Lower lobe of right lung (tissue), 2 donors: ENCODE measurements around the gene ZNF513. TPM values are rescaled to one million over a fixed set of nuclear protein-coding genes. Genes with fewer than 3 reads are reported as not detected.
"Not testable (repeated sequence)": the region's sequence is repeated elsewhere in the genome, so short reads cannot be mapped to it uniquely, and the experiment has no call there.

ENCODE experiments used
- ATAC-seq, 2 donors: fragments of 200-7000 bp; cut with Tn5 transposase; one replicate each; pipeline ENCODE4 v1.9.1; 2020 to 2022; ENCODE audit warnings: mild to moderate bottlenecking in 2 of 2, moderate library complexity in 2 of 2
- DNase-seq: peaks from one replicate; pipeline ENCODE4 v3.0.0-alpha.2; 2020
- H3K27ac ChIP-seq: fragments of 200-600 bp; one replicate; pipeline ENCODE4 v1.8.0; 2022
- H3K27me3 ChIP-seq: fragments of 200-600 bp; one replicate; pipeline ENCODE4 v1.8.0; 2022; ENCODE audit warnings: low read depth
- H3K36me3 ChIP-seq: fragments of 200-600 bp; one replicate; pipeline ENCODE4 v1.8.0; 2022; ENCODE audit warnings: mild to moderate bottlenecking
- H3K4me1 ChIP-seq: fragments of 200-600 bp; one replicate; pipeline ENCODE4 v1.8.0; 2022
- H3K4me3 ChIP-seq: fragments of 200-600 bp; one replicate; pipeline ENCODE4 v1.8.0; 2022; ENCODE audit warnings: mild to moderate bottlenecking
- H3K9me3 ChIP-seq: fragments of 200-600 bp; one replicate; pipeline ENCODE4 v1.8.0; 2022
- intact Hi-C: fragments of 100-400 bp; cut with DNase I; formaldehyde crosslinking; loops from one replicate; pipeline ENCODE4 v1.11.0; 2022
- long read RNA-seq: library from polyadenylated mRNA; unstranded; transcript quantifications from one replicate; pipeline ENCODE4 v2.0.0, GENCODE V29; 2021
- total RNA-seq: library from RNA; stranded (reverse); fragmentation: NEBNext Ultra II Directional; extraction: Animal tissue kit (Norgen Biotek cat#: 25700); gene quantifications from one replicate; pipeline ENCODE4 v1.2.1, GENCODE V29; 2021
- TF ChIP-seq, protein P1 (sequence below): fragments of 200-600 bp; IDR thresholded peaks from one replicate; pipeline ENCODE4 v1.8.0; 2022; ENCODE audit warnings: antibody characterized with exemption, mild to moderate bottlenecking
- donor health status: DM: no; HTN: yes; CAD: no; lungs with severe emphysema.

Gene ZNF513, protein sequence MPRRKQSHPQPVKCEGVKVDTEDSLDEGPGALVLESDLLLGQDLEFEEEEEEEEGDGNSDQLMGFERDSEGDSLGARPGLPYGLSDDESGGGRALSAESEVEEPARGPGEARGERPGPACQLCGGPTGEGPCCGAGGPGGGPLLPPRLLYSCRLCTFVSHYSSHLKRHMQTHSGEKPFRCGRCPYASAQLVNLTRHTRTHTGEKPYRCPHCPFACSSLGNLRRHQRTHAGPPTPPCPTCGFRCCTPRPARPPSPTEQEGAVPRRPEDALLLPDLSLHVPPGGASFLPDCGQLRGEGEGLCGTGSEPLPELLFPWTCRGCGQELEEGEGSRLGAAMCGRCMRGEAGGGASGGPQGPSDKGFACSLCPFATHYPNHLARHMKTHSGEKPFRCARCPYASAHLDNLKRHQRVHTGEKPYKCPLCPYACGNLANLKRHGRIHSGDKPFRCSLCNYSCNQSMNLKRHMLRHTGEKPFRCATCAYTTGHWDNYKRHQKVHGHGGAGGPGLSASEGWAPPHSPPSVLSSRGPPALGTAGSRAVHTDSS
- total RNA-seq = 13.9 TPM
- long read RNA-seq, transcript ZNF513-201 (4 exons, 2,139 nt) = major isoform, 19 of 49 reads
- long read RNA-seq, transcript ZNF513-202 (3 exons, 2,077 nt) = minor isoform, 5 of 49 reads
- long read RNA-seq, partial matches to known transcripts = 11 of 49 reads
- long read RNA-seq, other reads (novel, unspliced or antisense) = 14 of 49 reads

DNA sequence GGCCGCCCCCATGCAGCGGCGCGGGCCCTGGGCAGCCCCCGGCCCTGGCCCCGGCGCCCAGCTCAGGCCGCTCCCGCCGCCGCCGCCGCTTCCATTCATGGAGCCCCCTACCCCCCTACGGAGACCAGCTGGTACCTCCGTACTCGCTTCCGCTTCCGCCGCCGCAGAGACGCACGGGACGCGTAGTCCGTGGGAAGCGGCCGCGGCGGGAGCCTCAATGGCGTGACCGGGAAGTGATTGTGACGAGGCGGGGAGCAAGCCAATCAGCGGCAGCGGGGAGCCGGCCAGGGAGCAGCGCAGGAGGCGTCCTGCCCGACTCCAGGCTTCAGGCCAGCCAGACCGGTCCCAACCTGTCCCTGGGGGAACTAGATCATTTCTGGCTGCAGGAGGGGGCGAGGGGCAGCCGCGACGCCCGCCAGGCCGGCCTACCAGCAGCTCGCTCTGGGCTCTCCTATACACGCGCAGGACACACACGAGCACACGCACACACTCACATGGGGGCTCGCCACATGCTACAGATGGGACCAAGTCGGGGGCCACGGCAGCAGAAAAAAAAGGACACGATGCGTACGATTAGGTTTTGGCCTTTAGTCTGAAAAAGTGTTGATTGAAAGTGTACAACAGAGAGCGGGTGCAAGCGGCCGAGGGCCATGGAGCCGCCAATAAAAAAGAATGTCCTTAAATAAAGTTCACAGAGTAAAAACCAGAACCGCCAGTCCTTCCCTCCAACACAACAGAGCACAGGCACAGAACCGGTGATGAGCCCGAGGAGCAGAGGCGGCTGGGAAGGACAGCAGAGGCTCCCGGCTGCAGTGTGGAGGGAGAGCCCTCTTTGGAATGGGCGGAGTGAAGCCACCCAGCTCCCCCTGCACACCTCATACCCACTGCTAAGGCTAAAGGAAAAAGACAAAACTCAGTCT, at the start of gene ZNF513:
Gene ZNF513 (minus strand): TSS at position 109 of the 920 bp plus-strand sequence. CDS start 208 bp downstream, outside the sequence.
- Histone ChIP-seq H3K9me3 (no peaks in the 10 kb centered on the region), H3K36me3 (peaks cover 71% of the 10 kb centered on the region), H3K4me3 (peak within 1 kb of the TSS; percentile 73), H3K4me1 (peaks cover 19% of the 10 kb centered on the region), H3K27me3 (no peaks in the 10 kb centered on the region), H3K27ac (peak within 1 kb of the TSS; percentile 91)
- DNase-seq (peak; percentile 98), ATAC-seq (peak; percentile 96 to 97)
- TF ChIP-seq, protein P1, sequence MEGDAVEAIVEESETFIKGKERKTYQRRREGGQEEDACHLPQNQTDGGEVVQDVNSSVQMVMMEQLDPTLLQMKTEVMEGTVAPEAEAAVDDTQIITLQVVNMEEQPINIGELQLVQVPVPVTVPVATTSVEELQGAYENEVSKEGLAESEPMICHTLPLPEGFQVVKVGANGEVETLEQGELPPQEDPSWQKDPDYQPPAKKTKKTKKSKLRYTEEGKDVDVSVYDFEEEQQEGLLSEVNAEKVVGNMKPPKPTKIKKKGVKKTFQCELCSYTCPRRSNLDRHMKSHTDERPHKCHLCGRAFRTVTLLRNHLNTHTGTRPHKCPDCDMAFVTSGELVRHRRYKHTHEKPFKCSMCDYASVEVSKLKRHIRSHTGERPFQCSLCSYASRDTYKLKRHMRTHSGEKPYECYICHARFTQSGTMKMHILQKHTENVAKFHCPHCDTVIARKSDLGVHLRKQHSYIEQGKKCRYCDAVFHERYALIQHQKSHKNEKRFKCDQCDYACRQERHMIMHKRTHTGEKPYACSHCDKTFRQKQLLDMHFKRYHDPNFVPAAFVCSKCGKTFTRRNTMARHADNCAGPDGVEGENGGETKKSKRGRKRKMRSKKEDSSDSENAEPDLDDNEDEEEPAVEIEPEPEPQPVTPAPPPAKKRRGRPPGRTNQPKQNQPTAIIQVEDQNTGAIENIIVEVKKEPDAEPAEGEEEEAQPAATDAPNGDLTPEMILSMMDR = no peak
- intact Hi-C loops = no loop called here

DNA sequence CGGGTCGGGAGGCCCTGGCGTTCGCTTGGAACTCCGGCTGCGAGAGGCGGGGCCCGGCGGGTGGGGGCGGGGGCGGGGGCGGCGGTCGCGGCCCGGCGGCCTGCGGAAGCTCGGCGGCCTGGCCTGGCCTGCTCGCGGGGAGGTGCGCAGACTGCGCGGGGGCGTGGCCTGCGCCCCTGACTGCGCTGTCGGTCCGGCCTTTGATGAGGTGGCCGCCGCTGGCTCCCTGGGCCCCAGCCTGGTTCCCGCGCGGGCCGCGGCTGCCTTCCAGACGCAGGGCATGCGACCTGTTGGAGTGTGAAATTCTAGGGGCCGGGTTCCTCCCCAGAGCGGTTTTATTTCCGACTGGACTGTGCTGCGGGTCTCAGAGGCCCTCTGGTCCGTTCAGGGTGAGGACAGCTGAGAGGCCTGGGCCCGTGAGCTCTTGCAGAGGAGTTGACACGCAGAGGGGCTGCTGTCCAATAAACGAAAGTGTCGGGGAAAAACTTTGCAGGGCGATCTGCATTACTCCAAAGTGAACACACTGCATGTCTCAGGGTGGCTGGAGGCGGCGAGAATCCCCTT, 48.5 kb upstream of the ZNF513 start:
- no peaks in the 10 kb centered on the region for H3K9me3 ChIP-seq
- peaks cover 42% of the 10 kb centered on the region for H3K4me1 ChIP-seq
- ATAC-seq = peak; percentile 95 to 96
- peak overlapping the region; percentile 99 for H3K27ac ChIP-seq
- H3K4me3 ChIP-seq = peak overlapping the region; percentile 98
- H3K36me3 ChIP-seq = peaks cover 11% of the 10 kb centered on the region
- no peaks in the 10 kb centered on the region for H3K27me3 ChIP-seq
- intact Hi-C loops = no loop called here
- DNase-seq = peak; percentile 92
- TF ChIP-seq, protein P1 = no peak

DNA sequence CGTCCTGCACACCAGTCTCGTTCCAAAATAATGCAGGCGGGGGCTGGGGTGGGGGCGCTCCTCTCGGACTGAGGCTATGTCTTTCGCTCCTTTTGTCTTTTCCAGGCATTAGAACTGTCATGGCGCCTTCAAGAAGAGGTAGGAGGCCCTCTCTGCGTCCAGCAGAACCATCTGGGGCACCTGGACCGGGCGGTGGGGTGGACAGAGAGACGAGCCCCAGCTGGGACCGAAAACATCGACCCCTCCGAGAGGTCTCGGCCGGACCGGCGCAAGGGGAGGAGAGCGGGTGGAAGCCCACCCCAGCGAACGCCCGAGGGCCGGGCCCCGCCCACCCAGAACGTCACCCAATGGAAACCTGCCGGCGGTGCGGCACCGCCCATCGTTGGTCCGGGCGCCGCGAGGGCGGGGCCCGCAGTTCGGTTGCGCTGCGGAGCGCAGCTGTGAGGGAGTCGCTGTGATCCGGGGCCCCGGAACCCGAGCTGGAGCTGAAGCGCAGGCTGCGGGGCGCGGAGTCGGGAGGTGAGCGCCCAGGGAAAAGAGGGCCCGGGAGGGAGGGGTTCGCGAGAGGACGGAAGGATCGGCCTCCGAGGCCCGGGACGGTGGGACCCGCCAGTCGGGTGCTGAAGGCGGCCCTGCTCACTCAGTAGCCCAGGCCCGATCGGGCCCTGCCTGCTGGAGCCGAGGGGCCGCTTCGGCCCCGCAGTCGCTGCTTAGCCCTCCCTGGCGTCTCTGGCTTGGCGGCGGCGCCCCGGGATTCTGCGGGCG, 47.9 kb upstream of the ZNF513 start, which contains the start of gene NRBP1:
Gene NRBP1 (plus strand): TSS at position 419 of the 765 bp plus-strand sequence. CDS start 4,643 bp downstream, outside the sequence.
- intact Hi-C loops = no loop called here
- H3K4me3 ChIP-seq = peak within 1 kb of the TSS; percentile 98
- H3K27me3 ChIP-seq = no peaks in the 10 kb centered on the region
- peak; percentile 98 for ATAC-seq
- H3K4me1 ChIP-seq = peaks cover 42% of the 10 kb centered on the region
- H3K27ac ChIP-seq = peak within 1 kb of the TSS; percentile 99
- TF ChIP-seq, protein P1 = no peak
- peak; percentile 95 for DNase-seq
- peaks cover 4% of the 10 kb centered on the region for H3K36me3 ChIP-seq
- no peaks in the 10 kb centered on the region for H3K9me3 ChIP-seq

DNA sequence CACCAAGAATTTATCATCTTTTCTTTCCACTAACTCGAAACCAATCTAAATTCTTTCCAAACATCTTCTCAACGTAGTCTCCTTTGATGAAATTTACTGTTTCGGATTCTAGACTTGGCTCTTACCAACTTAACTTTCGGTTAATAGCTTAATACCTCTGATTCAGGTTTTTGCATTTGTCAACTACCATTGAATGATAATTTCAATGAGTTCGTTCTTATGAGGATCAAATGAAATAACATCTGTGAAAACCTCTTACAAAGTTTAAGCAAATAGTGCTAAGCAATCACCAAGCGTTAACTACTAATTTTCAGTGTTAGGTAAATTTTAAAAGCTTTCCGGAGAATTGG, 47.3 kb upstream of the ZNF513 start:
- H3K27ac ChIP-seq = peak overlapping the region; percentile 99
- no peaks in the 10 kb centered on the region for H3K36me3 ChIP-seq
- no peak for ATAC-seq
- H3K4me3 ChIP-seq = peak overlapping the region; percentile 98
- H3K4me1 ChIP-seq = peaks cover 36% of the 10 kb centered on the region
- no peaks in the 10 kb centered on the region for H3K9me3 ChIP-seq
- TF ChIP-seq, protein P1 = no peak
- no peaks in the 10 kb centered on the region for H3K27me3 ChIP-seq
- intact Hi-C loops = no loop called here
- no peak for DNase-seq

DNA sequence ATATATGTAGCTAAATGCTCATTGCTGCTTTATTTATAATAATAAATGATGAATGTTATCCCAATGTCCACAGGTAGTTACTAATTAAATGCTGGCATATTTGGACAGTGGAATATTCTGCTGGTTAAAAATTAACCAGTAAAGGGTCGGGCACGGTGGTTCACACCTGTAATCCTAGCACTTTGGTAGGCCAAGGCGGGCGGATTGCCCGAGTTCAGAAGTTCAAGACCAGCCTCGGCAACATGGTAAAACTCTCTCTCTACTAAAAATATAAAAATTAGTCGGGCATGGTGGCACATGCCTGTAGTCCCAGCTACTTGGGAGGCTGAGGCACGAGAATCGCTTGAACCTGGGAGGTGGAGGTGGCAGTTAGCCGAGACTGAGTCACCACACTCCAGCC, 44.5 kb upstream of the ZNF513 start:
- not testable (repeated sequence) for H3K4me3 ChIP-seq, ATAC-seq, H3K36me3 ChIP-seq

More for the DNA sequence above, 44.5 kb upstream of the ZNF513 start:
- H3K27ac ChIP-seq, H3K27me3 ChIP-seq, DNase-seq, H3K4me1 ChIP-seq, intact Hi-C loops, H3K9me3 ChIP-seq: not testable (repeated sequence)
